H9 (cell line): ENCODE measurements around the gene IL11RA. TPM values are rescaled to one million over a fixed set of nuclear protein-coding genes. Genes with fewer than 3 reads are reported as not detected.

Experiments
- DNase-seq: peaks from one replicate; pipeline ENCODE4 v3.0.0-alpha.2; 2017
- H2AFZ ChIP-seq: one replicate; pipeline ENCODE4 v1.6.1; 2013; ENCODE audit warnings: mild to moderate bottlenecking, low read length, control low read depth, moderate library complexity
- H2AK5ac ChIP-seq: 2 replicates; pipeline ENCODE4 v1.6.1; 2013; ENCODE audit warnings: low read length, control low read depth, mixed read lengths; ENCODE audit not compliant: insufficient read length
- H2BK120ac ChIP-seq: one replicate; pipeline ENCODE4 v1.6.1; 2013; ENCODE audit warnings: low read depth, mild to moderate bottlenecking, low read length, control low read depth, inconsistent platforms; ENCODE audit not compliant: poor library complexity, severe bottlenecking
- H2BK12ac ChIP-seq: 2 replicates; pipeline ENCODE4 v1.6.1; 2013; ENCODE audit warnings: low read length, control low read depth, mixed read lengths, low read depth; ENCODE audit not compliant: insufficient read length
- H2BK15ac ChIP-seq: 2 replicates; pipeline ENCODE4 v1.6.1; 2013; ENCODE audit warnings: low read depth, low read length, control low read depth
- H2BK20ac ChIP-seq: one replicate; pipeline ENCODE4 v1.6.1; 2013; ENCODE audit warnings: low read depth, mild to moderate bottlenecking, low read length, control low read depth, inconsistent platforms; ENCODE audit not compliant: poor library complexity, severe bottlenecking
- H2BK5ac ChIP-seq: 2 replicates; pipeline ENCODE4 v1.6.1; 2013; ENCODE audit warnings: low read length, control low read depth, mixed read lengths; ENCODE audit not compliant: insufficient read length
- H3K14ac ChIP-seq: 2 replicates; pipeline ENCODE4 v1.6.1; 2013; ENCODE audit warnings: low read length, control low read depth; ENCODE audit not compliant: insufficient read depth
- H3K18ac ChIP-seq: 2 replicates; pipeline ENCODE4 v1.6.1; 2013; ENCODE audit warnings: low read depth, mild to moderate bottlenecking, mixed read lengths, low read length, control low read depth; ENCODE audit not compliant: insufficient read length
- H3K23ac ChIP-seq: 2 replicates; pipeline ENCODE4 v1.6.1; 2013; ENCODE audit warnings: low read length, control low read depth, mixed read lengths, low read depth; ENCODE audit not compliant: insufficient read length
- H3K23me2 ChIP-seq: 2 replicates; pipeline ENCODE4 v1.6.1; 2013; ENCODE audit warnings: low read depth, mild to moderate bottlenecking, mixed read lengths, low read length, control low read depth; ENCODE audit not compliant: insufficient read length, poor library complexity, severe bottlenecking
- H3K27ac ChIP-seq: 2 replicates; pipeline ENCODE4 v1.5.1; 2013; ENCODE audit warnings: low read length, control low read depth, mixed read lengths, low read depth; ENCODE audit not compliant: insufficient read length
- H3K27me3 ChIP-seq: 2 replicates; pipeline ENCODE4 v1.6.1; 2013; ENCODE audit warnings: low read length, control low read depth, inconsistent platforms; ENCODE audit not compliant: insufficient read depth
- H3K4ac ChIP-seq: 2 replicates; pipeline ENCODE4 v1.6.1; 2013; ENCODE audit warnings: low read depth, mild to moderate bottlenecking, control low read depth, inconsistent platforms, low read length, moderate library complexity
- H3K4me1 ChIP-seq: 2 replicates; pipeline ENCODE4 v1.6.1; 2013; ENCODE audit warnings: low read length, control low read depth, inconsistent platforms; ENCODE audit not compliant: insufficient read depth
- H3K4me2 ChIP-seq: 2 replicates; pipeline ENCODE4 v1.6.1; 2013; ENCODE audit warnings: low read length, control low read depth, mixed read lengths; ENCODE audit not compliant: insufficient read length, insufficient read depth
- H3K56ac ChIP-seq: 2 replicates; pipeline ENCODE4 v1.6.1; 2013; ENCODE audit warnings: low read depth, mild to moderate bottlenecking, mixed read lengths, low read length, control low read depth; ENCODE audit not compliant: insufficient read length
- H3K79me1 ChIP-seq: 2 replicates; pipeline ENCODE4 v1.6.1; 2013; ENCODE audit warnings: low read depth, mild to moderate bottlenecking, moderate library complexity, low read length, control low read depth, inconsistent platforms; ENCODE audit not compliant: insufficient read depth, poor library complexity, severe bottlenecking
- H3K79me2 ChIP-seq: 2 replicates; pipeline ENCODE4 v1.6.1; 2013; ENCODE audit warnings: low read length, control low read depth, inconsistent platforms; ENCODE audit not compliant: insufficient read depth
- H3K9ac ChIP-seq: 2 replicates; pipeline ENCODE4 v1.6.1; 2013; ENCODE audit warnings: low read length, control low read depth, mixed read lengths; ENCODE audit not compliant: insufficient read length; ENCODE audit errors: extremely low read depth
- H3K9me3 ChIP-seq: one replicate; pipeline ENCODE4 v1.6.1; 2013; ENCODE audit warnings: low read depth, low read length, inconsistent platforms; ENCODE audit not compliant: control insufficient read depth
- H3T11ph ChIP-seq: one replicate; pipeline ENCODE4 v1.6.1; 2013; ENCODE audit warnings: mild to moderate bottlenecking, low read length, control low read depth, inconsistent platforms
- H4K20me1 ChIP-seq: one replicate; pipeline ENCODE4 v1.6.1; 2013; ENCODE audit not compliant: control insufficient read depth, insufficient read length, insufficient read depth
- H4K5ac ChIP-seq: 2 replicates; pipeline ENCODE4 v1.6.1; 2013; ENCODE audit warnings: low read depth, mild to moderate bottlenecking, mixed read lengths, low read length, control low read depth; ENCODE audit not compliant: insufficient read length
- H4K8ac ChIP-seq: replicated peaks from 2 replicates; pipeline ENCODE4 v1.6.1; 2013; ENCODE audit warnings: low read length, control low read depth, mixed read lengths, low read depth; ENCODE audit not compliant: insufficient read length
- H4K91ac ChIP-seq: 2 replicates; pipeline ENCODE4 v1.6.1; 2013; ENCODE audit warnings: low read depth, mild to moderate bottlenecking, moderate library complexity, mixed read lengths, low read length, control low read depth; ENCODE audit not compliant: insufficient read length
- H3K27ac Mint-ChIP-seq, 3 experiments: 2 replicates in 2 of 3; 3 replicates in 1 of 3; pipeline ENCODE4 v1.8.0; 2020 to 2021; ENCODE audit warnings: mixed read lengths in 3 of 3, mild to moderate bottlenecking in 1 of 3, moderate library complexity in 1 of 3
- H3K27me3 Mint-ChIP-seq: 2 replicates; pipeline ENCODE4 v1.8.0; 2021; ENCODE audit warnings: low read depth, mild to moderate bottlenecking, moderate library complexity, mixed read lengths
- H3K36me3 Mint-ChIP-seq, 3 experiments: 2 replicates in 2 of 3; 3 replicates in 1 of 3; pipeline ENCODE4 v1.8.0; 2020 to 2021; ENCODE audit warnings: low read depth in 3 of 3, mixed read lengths in 3 of 3; ENCODE audit not compliant: insufficient read depth in 1 of 3
- H3K4me1 Mint-ChIP-seq, 2 experiments: 2 replicates each; pipeline ENCODE4 v1.8.0; 2020; ENCODE audit warnings: mixed read lengths in 2 of 2
- H3K4me3 Mint-ChIP-seq, 2 experiments: 2 replicates in 1 of 2; 3 replicates in 1 of 2; pipeline ENCODE4 v1.8.0; 2020 to 2021; ENCODE audit warnings: mild to moderate bottlenecking in 2 of 2, mixed read lengths in 2 of 2, moderate library complexity in 1 of 2
- H3K9me3 Mint-ChIP-seq, 2 experiments: 2 replicates in 1 of 2; 3 replicates in 1 of 2; pipeline ENCODE4 v1.8.0; 2020; ENCODE audit warnings: mild to moderate bottlenecking in 2 of 2, mixed read lengths in 2 of 2, moderate library complexity in 1 of 2
- CTCF ChIP-seq: fragments of 200-600 bp; sonication (generic); conservative IDR thresholded peaks from 3 replicates; pipeline ENCODE4 v1.8.0; 2021; ENCODE audit warnings: antibody characterized with exemption, mild to moderate bottlenecking
- WGBS: extraction: QIAGEN DNeasy Blood & Tissue Kit; methylation state at CpG from one replicate; pipeline ENCODE4 v1.1.7; 2013; ENCODE audit warnings: missing lambda C conversion rate, low lambda C conversion rate, mixed read lengths; ENCODE audit not compliant: insufficient read length; ENCODE audit errors: extremely low coverage; 5-methylcytosine and 5-hydroxymethylcytosine counted together
- total RNA-seq: library from RNA; stranded (reverse); gene quantifications from 2 replicates; pipeline ENCODE4 v1.2.1, GENCODE V29; 2021

Gene IL11RA
- total RNA-seq, 1 experiment from 2014 or later: 8.7 TPM

- Histone ChIP-seq H3K14ac (no peak overlapping the region), H4K91ac (no peak overlapping the region), H3K23ac (no peak overlapping the region), H3K9me3 (no peaks in the 10 kb centered on the region), H3K27ac (no peak overlapping the region), H2AFZ (no peak overlapping the region), H4K5ac (no peak overlapping the region), H3K4me2 (no peak overlapping the region), H4K8ac (no peak overlapping the region), H3K23me2 (peaks cover 18% of the 10 kb centered on the region), H2BK12ac (no peak overlapping the region), H2AK5ac (no peak overlapping the region), H3K79me1 (no peaks in the 10 kb centered on the region), H3K4ac (no peak overlapping the region), H3K79me2 (no peaks in the 10 kb centered on the region), H2BK120ac (no peak overlapping the region), H3K4me1 (peaks cover 3% of the 10 kb centered on the region; the same call in 1 of the 2 replicates), H3T11ph (no peak overlapping the region), H3K18ac (no peak overlapping the region), H2BK15ac (no peak overlapping the region), H3K9ac (no peak overlapping the region), H3K56ac (no peak overlapping the region), H2BK20ac (no peak overlapping the region), H3K27me3 (no peaks in the 10 kb centered on the region), H2BK5ac (no peak overlapping the region), H4K20me1 (no peaks in the 10 kb centered on the region)
- Mint-ChIP-seq H3K27ac (no peak overlapping the region), H3K4me3 (no peak overlapping the region), H3K27me3 (peaks cover 2% of the 10 kb centered on the region), H3K9me3 (no peaks in the 10 kb centered on the region), H3K36me3 (0 out of 7 replicates have a peak, but pooled peaks cover 0 to 1% (median 0%) of the 10 kb centered on the region in 3 experiments), H3K4me1 (peaks cover 15 to 27% of the 10 kb centered on the region in 2 experiments)
- DNase-seq: no peak
- TF ChIP-seq CTCF: no peak
- no CpG with 5 or more reads among the region's 2 CpGs for WGBS
These were observed 36.9 kb upstream of the IL11RA start for GRCh38 chr9:34615132-34615531.
